ENCODE measurements around the gene TRPC4.

Gene TRPC4

DNA sequence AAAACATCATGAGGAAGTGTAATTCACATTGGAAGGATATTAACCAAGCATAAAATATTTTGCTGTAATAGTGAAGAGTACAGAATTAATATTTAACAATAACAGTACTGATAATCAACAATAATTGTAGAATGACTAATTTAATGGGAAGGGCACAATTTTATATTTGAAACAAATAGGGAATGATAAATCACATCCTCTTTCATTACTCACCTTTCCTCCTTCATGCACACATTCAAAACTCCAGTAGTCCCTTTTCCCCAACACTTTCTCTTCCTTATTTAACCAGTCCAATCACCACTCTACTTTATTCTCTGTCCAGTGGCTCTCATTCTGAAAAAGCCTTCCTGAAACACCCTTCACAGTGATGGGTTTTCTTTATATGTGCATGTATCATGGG lies 160.3 kb downstream of the TRPC4 start:
- DNase-seq: no peak

DNA sequence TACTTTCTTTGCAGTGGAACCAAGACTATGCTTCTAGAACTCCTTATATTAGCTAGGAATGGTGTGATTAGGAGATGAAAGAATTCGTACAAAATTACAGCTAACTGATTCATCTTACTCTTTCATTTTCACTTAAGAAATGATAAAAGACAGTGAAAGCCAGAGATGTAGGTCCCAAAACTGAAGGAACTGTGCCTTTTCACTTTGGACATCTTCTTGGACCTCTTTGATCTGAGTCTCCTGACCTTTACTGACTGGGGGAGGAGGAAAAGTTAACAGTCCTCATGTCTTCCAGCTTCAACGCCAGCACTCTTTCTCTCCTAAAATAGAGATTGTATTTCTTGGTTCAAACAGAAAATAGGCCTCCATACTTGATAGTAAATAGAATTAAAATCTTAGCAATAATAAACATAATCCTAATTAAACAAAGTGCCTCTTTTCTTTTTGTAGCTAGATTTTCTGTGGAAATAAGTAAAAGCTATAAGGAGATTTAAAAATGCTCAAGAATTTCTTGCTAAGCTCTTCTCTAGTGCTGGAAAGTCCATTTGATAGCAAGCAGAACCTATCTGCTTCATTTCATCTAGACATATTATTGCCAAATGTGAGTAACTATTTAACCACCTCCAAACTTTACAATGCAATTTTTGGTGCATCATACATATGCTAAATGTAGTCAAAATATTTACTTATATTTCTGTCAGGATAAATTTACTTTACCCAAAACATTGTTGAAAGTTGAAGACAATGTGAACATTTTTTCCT lies 161.7 kb downstream of the TRPC4 start:
- DNase-seq: no peak

DNA sequence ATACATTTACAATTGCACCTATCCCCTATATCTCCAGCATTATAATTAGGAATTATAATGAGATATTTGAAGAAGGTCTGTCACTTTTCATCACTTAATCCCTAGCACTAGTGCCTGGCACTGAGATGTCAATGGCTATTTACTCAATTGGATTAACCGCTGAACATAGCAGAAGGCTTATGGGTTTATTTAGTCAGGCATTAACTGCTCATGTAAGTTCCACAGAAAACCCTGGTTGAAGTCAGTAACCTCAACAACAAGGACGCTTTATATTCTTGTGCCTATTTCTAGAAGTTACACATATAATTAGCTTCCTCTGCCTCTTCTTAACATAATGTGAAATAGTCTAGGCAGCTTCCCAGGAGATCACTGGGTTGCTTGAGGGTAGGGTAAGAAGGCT lies 163.5 kb downstream of the TRPC4 start:
- DNase-seq: no peak

DNA sequence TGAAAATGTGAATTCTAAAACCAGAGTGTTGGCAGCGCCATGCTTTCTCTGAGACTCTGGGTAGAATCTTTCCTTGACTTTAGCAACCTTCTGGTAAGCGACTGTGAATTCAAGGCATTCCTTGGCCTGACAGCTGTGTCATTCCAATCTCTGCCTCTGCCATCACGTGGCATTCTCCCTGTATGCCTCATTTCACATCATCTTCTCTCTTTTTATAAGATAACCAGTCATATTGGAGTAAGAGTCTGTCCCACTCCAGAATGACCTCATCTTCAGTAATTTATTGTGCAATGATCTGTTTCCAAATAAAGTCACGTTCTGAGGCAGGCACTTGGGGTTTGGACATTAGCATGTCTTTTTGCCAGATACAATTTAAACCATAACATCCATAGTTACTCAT lies 167.6 kb downstream of the TRPC4 start:
- DNase-seq: no peak

DNA sequence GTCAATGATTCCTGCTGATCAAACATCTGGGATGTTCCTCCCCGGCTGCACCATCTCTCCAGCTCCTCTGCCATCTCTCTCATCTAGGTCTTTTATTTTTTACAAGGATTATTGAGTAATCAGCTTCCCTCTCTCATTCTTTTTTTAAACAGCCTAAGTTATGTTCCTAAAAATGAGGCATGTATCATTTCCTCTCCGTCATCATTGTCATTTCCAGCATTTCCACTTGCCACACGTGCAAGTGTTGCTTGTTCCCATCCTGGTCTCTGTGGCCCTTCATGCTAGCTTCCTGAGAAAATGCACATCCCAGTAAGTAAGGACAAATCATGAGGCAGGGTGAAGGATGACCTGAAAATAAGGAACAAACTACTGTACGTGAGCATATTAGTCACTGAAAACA lies 168.3 kb downstream of the TRPC4 start:
- no peak for DNase-seq

DNA sequence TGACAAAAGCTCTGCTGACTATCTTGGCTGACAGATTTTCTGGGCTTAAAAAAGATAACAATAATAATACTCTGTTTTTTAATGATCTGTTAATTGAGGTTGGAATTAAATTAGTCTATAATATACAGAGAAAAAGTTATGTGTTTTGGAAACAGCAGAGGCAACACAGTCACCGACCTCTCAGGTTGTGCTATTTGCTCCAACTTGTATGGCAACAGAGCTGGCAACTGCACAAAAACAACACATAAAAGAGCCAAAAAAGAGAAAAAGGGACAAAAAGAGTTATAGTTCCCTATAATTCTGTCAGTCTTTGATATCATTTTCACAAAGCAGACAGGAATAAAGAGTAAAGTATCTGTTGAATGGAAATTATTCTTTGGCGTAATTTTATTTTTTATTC lies 168.7 kb downstream of the TRPC4 start:
- no peak for DNase-seq

DNA sequence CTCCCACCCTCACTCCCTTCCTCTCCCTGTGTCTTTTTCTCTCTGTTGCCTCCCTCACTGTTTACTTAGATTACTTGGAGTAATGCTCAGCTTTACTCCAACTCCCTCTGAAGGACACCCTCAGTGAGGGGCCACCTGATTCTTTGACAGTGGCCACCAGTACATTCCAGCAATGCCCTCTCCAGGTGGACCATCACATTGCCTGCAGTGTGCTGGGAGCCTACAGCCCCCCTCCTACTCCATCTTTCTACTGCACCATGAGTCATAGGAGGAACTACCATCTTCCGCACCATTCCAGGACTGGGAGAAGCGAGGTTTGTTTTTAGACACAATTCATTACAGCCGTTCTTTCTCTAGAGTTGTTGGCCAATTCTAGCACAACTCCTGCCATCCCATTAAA lies 174.4 kb downstream of the TRPC4 start:
- no peak for DNase-seq

DNA sequence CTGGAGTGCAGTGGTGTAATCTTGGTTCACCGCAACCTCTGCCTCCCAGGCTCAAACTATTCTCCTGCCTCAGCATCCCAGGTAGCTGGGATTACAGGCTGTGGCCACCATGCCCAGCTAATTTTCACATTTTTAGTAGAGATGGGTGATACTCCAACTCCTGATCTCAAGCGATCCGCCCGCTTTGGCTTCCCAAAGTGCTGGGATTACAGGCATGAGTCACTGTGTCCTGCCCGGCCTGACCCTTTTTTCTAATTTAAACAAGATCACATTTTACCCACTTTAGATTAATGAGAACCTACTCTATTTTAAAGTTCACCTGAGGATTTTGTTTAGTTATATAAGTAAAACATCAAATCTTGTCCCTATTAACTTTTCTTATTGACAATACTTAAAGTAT lies 179.2 kb downstream of the TRPC4 start:
- DNase-seq: no peak

DNA sequence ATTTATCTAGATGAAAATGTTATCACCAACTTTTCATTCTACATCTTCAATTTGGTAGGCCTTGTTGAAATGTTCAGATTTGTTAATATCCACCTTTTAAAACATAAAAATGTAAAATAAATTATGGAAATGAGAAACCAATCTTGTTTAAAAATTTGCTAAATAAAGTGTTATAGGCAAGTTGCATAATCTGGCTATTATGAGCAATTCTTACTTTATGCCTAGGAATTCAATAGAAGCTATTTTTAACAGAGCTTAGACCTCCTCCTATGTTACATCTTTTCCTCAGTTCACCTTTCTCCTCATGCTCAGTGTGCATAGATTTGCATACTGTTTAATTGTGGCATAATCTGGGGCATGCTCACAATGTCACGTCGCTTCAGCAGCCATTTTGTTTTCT lies 183.1 kb downstream of the TRPC4 start:
- DNase-seq: no peak

DNA sequence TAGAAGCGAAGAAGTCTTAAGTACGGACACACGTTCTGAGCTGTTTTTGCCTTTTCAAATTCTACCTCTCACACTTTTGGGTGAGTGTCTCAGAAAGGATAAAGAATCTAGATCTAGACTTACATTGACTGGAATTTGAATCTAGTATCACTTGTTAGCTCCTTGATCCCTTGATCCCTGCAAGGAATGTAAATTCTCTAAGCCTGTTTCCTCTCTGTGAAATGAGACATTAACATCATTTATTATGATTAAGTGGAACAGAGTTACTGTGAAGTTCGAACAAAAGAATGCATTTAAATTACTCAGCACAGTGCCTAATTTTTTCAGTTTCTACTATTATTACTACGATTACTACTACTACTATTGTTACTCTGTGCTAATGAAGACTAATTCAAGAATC lies 184.4 kb downstream of the TRPC4 start:
- DNase-seq: no peak

DNA sequence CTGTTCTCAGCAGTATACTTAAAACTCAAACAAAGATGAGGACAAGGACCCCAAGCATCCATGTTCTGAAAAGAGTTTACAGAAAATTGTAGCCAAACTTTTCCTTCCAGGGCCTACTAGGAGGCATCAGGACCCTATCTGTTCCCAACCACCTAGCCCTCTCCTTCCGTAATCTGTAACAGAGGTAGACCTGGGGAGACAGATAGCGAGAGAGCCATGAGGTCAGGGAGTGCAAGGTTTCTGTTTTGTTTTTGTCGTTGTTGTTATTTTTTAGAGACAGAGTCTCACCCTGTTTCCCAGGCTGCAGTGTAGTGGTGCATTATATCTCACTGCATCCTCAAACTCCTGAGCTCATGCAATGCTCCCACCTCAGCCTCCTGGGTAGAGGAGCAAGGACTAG lies 187.1 kb downstream of the TRPC4 start:
- no peak for DNase-seq

DNA sequence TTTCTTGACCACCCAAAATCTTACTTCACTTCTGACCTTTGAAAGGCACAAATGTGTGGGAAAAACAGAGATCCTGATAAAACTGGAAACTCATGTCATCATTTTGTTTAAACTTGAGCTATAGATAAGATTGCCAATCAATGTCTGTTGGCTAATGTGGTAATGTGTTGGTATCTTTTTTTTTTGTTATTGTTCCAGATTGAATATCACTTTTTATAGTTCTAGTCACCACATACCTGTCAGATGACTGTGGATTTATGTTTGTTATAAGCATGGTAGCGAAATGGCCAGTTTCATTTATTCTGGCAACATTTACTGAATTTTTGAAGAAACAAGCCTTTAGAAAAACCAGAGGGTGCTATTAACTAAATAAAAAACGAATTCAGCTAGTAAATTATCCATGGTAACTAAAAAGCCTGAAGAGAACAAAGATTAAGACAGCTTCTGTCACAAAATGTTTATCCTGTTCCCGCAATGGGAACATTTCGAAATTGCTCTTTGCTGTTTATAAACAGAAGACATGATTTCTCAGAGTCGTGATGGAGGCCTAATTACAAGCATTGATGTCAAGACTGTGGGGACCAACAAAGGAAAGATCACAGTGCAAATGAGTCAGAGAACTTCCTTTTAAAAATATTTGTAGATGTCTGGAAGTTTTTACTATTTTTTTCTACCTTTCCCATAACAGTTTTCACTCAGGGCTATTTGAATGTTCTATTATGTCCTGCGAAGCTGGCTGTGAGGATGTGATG lies 188.1 kb downstream of the TRPC4 start:
- DNase-seq: no peak

DNA sequence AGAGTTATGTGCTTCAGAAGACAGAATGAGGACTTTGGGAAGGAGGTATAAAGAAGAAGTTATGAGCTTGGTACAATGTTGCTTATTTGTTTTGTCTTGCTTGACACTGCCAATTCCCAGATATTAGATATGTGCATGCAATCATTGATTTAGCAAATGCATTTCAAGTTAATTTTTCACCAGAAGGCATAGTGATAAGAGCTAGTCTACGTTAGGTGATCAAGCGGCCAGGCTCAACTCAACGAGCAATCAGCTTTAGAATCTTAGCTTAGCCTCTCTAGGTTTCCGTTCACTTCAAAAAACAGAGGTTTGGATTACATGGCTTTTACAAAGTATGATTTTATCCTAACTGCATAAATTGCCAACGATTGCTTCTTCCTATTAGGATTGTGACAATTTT lies 189.4 kb downstream of the TRPC4 start:
- no peak for DNase-seq

DNA sequence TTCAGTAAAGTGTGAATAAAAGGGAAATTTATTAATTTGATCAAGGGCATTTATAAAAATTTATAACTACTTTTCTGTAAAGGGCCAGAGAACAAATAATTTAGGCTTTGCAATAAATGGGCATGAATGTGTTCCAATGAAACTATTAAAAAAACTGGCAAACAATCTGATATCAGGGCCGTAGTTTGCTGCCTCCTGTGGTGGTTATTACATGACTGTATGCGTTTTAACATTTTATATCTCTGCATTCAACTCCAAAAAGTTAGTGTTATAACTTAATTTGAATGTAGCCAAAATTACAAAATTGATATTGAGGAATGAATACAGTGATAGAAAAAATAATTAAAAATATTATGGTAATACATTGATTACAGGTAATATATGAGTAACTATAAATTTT lies 190.5 kb downstream of the TRPC4 start:
- no peak for DNase-seq

DNA sequence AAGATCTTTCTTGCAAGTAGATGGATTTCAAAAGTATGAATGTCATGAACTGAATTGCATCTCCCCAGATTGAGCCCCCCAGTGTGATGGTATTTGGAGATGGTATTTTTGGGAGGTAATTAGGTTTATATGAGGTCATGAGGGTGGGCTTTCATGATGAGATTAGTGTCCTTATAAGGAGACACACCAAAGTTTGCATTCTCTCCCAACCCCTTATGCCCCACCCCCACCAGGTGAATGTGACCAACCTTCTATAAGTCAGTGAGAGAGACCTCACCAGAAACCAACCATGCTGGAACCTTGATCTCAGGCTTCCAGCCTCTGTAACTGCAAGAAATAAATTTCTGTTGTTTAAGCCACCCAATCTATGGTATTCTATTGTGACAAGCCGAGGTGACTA lies 199.7 kb downstream of the TRPC4 start:
- DNase-seq: no peak

DNA sequence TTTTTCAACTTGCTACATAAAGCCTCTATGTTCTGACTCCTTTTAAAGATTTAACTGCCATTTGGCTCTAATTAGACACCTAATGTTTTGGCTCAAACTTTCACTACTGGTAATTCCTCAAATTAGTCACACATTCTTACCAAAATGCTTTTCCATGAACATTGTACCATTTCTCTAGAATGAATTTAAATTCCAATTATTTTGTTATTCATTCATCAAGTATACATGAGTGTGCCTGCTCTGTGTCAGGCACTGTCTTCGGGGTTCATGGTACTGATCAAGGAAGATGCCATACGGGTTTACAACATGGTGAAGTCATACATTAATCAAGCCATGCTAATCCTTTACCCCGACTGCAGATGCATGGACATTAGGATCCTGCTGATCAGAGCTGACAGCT lies 201.9 kb downstream of the TRPC4 start:
- no peak for DNase-seq

DNA sequence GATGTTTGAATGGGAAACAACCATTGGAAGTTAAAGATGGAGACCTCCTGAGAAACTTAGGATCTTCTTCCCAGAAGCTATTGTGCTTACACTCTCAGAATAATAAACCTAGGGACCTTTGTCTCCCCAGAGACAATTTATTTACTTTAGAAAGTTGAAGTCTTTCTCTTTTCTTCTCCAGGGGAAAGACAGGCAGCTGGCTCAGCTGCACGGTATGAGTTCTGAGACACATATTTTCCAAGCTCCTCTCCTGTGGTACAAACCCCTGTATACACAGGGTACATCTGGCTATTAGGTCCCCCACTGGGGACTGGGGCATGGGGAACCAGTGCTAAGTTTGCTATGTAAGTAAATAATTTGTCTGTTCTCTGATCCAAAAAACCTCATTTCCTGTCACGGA lies 203.5 kb downstream of the TRPC4 start:
- no peak for DNase-seq

DNA sequence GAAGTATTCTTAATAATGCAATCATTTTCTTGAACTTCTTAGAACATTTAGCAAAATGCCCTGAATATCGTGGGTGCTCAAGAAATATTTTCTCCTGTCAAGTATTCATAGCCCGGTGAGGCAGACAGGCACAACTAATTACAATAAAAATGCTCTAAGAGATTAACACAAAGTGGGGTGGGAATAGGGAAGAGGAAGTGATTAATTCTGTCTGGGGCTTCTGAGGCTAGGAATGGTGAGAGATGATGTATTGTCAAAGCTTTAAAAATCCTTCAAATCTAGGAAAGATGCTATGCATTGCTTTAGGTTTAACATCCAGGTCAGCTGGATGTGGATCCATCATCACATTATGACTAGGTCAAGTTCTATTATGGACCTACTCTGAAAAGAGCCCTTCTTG lies 204.2 kb downstream of the TRPC4 start:
- no peak for DNase-seq

DNA sequence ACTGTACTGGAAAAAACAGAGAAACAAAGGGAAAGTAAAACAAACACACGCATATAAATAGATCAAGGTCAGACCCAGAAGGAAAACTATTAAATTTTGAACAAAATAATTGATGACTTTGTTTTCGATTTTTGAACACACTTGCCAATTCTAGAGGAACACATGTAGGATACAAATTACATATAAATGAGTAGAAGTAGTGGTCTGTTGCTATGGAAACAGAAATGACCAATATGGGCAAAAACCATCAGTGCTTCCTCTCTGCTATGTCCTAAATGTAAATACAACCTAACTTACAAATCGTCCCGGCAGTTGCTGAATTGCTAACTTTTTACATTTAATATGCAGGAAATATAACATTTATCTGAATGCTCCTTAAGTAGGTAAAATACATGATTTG lies 205.8 kb downstream of the TRPC4 start:
- no peak for DNase-seq

DNA sequence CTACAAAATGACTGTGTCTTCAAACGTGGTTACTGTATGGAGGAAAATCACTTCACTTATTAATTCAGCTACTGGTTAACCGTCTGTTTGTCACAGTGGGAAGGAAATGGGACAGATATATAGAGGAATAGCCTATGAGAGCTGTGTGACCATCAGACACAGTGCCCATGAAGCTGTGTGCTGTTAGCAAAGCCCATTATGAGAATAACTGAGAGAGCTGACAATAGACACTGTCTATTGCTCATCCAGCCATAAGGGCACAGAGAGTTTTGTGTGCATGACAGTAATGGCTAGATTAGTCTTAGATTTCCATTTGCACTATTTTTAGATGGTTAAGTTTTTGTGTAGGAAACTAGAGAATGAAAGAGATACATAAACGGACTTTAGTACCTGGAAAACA lies 206.9 kb downstream of the TRPC4 start:
- no peak for DNase-seq

DNA sequence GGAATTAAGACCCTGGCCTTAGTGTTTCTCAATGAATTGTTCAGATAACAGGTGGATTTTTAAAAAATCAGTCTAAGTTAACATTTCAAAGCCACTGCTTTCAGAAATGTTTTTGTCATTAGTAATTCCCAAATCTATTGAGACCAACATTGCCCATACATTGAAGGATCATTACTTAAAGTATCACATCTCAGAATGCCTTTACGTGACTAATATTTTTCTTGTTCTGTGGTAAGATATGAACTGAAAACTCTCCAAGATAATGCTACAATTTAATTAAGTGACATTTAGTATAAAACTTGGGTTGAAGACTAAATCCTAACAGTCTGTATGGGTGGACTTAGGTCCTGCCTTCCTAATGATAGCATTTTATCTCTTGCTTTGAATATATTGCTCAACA lies 211.6 kb downstream of the TRPC4 start:
- no peak for DNase-seq

DNA sequence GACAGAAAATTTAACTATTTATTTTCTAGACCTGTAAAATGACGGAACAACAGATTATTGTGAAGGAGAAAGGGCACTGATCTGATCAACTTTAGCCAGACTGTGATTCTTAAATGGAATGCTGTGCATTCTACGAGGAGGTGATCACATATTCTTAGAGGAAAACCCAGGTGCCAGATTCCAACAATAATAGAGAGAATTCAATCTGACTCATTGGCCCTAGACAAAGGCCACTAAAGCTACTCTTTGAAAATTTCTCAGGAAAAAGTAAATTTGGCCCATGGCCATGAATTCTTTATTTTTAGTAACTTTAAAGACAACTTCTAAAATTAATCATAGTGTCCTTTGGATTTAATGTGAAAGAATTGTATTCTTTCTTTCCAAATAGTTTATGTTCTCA lies 212.4 kb downstream of the TRPC4 start:
- no peak for DNase-seq

DNA sequence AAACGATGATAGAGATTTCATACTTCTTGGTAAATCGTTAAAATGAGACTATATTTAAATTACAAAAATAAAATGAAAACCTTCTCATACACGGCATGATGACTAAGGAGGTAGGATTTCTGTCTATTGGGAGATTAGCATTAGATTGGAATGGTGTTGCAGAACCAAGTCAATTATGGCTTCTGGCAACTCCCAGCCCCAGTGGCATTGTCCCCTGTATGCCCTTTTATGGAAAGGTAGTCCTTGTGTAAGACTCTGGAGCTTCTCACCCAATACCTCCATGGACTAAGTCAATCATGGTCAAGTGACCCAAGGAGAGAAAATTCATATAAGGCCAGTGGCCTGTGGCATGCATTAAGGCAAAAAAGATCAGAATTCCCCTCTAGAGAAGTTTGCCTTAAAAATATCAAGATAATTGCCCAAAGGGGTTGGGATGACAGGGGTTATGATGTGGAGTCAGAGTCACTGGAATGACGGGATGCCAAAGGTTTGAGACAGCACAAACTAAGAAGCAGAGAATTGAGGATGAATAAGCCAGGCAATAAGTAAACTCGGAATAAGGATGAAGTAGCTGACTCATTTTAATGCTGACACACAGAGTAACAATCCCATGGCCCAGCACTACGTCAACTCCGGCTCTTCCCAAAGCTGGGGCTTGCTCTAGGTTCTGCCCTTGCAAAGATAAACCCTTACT lies 213.2 kb downstream of the TRPC4 start:
- DNase-seq: no peak

DNA sequence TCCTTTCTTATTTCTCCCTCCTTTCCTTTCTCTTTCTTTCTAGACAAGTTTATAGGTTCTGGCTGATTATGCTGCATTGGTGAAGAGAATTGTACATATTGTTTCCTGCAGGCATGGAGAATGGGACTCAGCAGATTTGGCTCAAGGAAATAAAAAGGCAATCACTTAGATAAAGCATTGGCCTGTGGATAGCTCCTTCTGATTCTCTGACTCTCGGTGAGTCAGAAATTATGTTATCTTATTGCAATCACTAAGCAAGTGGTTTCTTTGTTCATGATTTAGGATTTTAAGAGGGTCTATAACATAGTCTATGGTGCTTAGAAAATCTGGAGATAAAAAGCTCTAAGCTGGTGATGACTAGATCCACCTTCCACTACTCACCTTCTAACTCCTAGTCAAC lies 217.0 kb downstream of the TRPC4 start:
- no peak for DNase-seq

Data from activated CD4-positive, alpha-beta T cell treated with anti-CD3 and anti-CD28 coated beads, Interleukin-2, amount 50 U/mL, for 48 hours (primary cell).